HL-60 (cell line): ENCODE results near the gene FGF22.
"Not testable (repeated sequence)": the region's sequence is repeated elsewhere in the genome, so short reads cannot be mapped to it uniquely, and the experiment has no call there.

Experiments used
- DNase-seq, 2 experiments: peaks; one replicate each; pipeline ENCODE4 v3.0.0-alpha.2; 2010 to 2020; ENCODE audit warnings: low read depth in 1 of 2, low spot score in 1 of 2
- H3K27ac ChIP-seq: fragments of 250-450 bp; sonication (Bioruptor Pico); replicated peaks from 2 replicates; pipeline ENCODE4 v1.5.1; 2020; ENCODE audit warnings: mild to moderate bottlenecking, moderate library complexity
- H3K27me3 ChIP-seq: fragments of 250-450 bp; sonication (Bioruptor Pico); 2 replicates; pipeline ENCODE4 v1.5.1; 2021; ENCODE audit warnings: mild to moderate bottlenecking, moderate library complexity; ENCODE audit not compliant: insufficient read depth, poor library complexity, severe bottlenecking
- H3K4me3 ChIP-seq: replicated peaks from 2 replicates; pipeline ENCODE4 v1.5.1; 2011; ENCODE audit warnings: mild to moderate bottlenecking, control low read depth, low read length; ENCODE audit not compliant: insufficient read depth
- CTCF ChIP-seq: IDR thresholded peaks from one replicate; pipeline ENCODE4 v1.5.1; 2011; ENCODE audit warnings: low read length, control low read depth, inconsistent platforms; ENCODE audit not compliant: insufficient read depth
- GABPA ChIP-seq: IDR thresholded peaks from 2 replicates; pipeline ENCODE4 v1.6.1; 2012; ENCODE audit warnings: low read depth
- POLR2AphosphoS5 ChIP-seq: IDR thresholded peaks from 2 replicates; pipeline ENCODE4 v1.6.1; 2012; ENCODE audit warnings: low read depth
- REST ChIP-seq: IDR thresholded peaks from 2 replicates; pipeline ENCODE4 v1.6.1; 2012; ENCODE audit warnings: low read depth; ENCODE audit not compliant: insufficient replicate concordance
- SPI1 ChIP-seq: IDR thresholded peaks from 2 replicates; pipeline ENCODE4 v1.6.1; 2012; ENCODE audit warnings: low read depth, mild to moderate bottlenecking, borderline replicate concordance

The FGF22 gene

DNA sequence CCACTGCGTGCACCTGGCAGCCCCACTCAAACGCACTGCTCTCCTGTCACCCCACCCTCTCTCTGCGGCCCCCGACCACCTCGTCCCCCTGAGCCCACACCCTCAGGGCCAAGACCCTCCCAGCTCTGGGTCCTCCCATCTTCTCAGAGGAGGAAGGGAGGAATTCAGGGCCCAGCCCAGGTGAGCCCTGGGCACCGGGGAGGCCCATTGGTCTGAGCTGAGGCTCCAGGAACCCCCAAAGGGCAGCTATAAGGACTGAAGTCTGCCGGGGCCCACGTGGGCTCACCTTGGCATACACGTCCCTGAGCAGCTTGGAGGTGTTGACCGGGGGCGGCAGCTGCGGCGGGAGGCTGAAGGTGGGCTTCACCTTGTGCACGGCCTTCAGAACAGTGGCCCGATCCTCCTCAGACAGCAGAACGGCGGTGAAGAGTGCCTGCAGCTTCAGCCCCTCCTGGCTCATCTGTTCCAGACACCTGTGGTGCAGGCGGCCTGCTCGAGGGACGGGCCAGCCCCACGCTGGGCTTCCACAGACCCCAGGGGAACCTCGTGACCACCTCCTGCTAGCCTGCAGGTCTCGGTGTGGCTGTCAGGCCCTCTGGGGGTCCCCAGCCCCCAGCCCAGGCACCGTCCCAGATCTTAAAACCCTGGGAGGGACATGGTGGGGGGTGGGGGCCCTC, 15.1 kb upstream of the FGF22 start:
- TF ChIP-seq GABPA: no peak
- no peak for TF ChIP-seq CTCF
- no peak for TF ChIP-seq SPI1
- TF ChIP-seq POLR2AphosphoS5: no peak
- TF ChIP-seq REST: no peak
- H3K27me3 ChIP-seq: no peaks in the 10 kb centered on the region
- no peak overlapping the region for H3K4me3 ChIP-seq
- no peak overlapping the region for H3K27ac ChIP-seq
- DNase-seq: no peak

DNA sequence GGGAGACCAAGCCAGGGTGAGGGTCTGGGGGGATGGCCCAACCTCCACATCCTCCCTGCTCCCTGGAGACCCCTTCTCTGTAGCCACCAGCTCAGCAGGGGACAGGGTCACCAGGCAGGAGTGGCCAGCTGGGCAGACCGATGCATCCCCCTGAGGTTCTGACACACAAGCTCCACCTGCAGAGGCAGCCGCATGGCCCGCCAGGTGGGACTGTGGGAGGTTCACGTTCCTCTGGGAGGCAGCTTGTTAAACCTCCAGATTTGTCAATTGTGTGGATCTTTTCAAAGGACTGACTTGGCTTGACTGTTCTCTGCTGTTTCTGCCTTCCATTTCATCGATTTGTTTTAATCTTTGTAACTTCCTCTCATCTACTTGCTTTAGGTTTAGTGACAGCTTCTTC, 14.4 kb upstream of the FGF22 start:
- Histone ChIP-seq H3K4me3 (no peak overlapping the region), H3K27ac (no peak overlapping the region), H3K27me3 (no peaks in the 10 kb centered on the region)
- TF ChIP-seq POLR2AphosphoS5 (no peak), SPI1 (no peak), CTCF (no peak), REST (no peak), GABPA (no peak)
- DNase-seq: no peak

- not testable (repeated sequence) for H3K4me3 ChIP-seq, H3K27me3 ChIP-seq, DNase-seq, H3K27ac ChIP-seq
Observed at GRCh38 chr19:626566-626965, 13.1 kb upstream of the FGF22 start.

DNA sequence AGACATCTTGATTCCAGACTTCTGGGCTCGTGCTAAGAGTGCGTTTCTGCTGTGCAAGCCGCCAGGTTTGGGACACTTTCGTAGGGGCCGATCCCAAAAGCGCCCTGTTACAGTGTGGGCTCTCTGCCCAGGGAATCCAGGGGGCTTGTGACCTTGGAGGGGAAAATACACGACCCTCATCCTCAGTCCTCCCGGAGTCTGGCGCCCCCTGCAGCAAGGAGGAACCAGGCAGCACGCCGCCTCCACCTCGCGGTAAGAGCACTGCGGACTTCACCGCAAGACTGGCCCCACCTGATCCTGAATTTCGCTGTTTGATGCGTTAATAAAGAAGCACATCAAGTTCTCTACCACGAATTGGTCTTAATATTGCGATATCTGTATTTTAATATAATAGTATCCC, 11.5 kb upstream of the FGF22 start:
- Histone ChIP-seq H3K27ac (no peak overlapping the region), H3K4me3 (no peak overlapping the region), H3K27me3 (no peaks in the 10 kb centered on the region)
- TF ChIP-seq REST: no peak
- TF ChIP-seq POLR2AphosphoS5: no peak
- no peak for TF ChIP-seq SPI1
- TF ChIP-seq GABPA: no peak
- TF ChIP-seq CTCF: no peak
- no peak for DNase-seq

- H3K27me3 ChIP-seq, H3K4me3 ChIP-seq, DNase-seq, H3K27ac ChIP-seq: not testable (repeated sequence)
Observed at GRCh38 chr19:629515-629914, 10.2 kb upstream of the FGF22 start.
